ENCODE data around the gene WBP1. TPM values are rescaled to one million over a fixed set of nuclear protein-coding genes. Genes with fewer than 3 reads are reported as not detected.
A peak's percentile ranks its signal among the peaks of the same experiment; 100 is the strongest.

WBP1 gene
- total RNA-seq, 2 donors from 2014 or later, result 65.0 to 87.7 TPM

DNA sequence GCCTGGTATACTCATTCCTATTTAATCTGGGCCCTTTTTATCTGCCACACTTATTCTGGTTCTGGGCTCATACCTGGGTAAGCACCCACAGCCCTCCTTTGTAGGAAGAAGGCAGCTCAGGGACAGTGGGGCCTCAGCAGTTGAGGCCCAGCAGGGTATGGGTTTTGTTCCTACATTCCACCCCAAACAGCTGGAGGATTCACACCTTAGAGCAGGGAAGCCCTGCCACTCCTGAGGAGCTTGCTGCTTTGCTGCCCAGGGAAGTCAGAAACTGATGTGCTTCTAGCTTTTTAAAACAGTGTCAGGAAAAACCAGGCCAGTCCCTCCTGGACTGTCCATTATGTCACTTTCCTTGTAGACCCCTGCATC is 42.3 kb downstream of the WBP1 start:
- H3K4me1 Mint-ChIP-seq (ENCODE audit: low read depth), result peaks cover 54% of the 10 kb centered on the region
- no peak for DNase-seq
- no peak overlapping the region for H3K4me3 Mint-ChIP-seq
- peaks cover 3 to 13% of the 10 kb centered on the region in 2 donors for H3K36me3 Mint-ChIP-seq (ENCODE audit: insufficient read depth in 2 of 2)
- no peak overlapping the region for H3K27ac Mint-ChIP-seq
- H3K9me3 Mint-ChIP-seq, result no peaks in the 10 kb centered on the region
- H3K27me3 Mint-ChIP-seq (ENCODE audit: low read depth), result peaks cover 70% of the 10 kb centered on the region
- no peak for ATAC-seq (replicated peaks in 1 of 2)

DNA sequence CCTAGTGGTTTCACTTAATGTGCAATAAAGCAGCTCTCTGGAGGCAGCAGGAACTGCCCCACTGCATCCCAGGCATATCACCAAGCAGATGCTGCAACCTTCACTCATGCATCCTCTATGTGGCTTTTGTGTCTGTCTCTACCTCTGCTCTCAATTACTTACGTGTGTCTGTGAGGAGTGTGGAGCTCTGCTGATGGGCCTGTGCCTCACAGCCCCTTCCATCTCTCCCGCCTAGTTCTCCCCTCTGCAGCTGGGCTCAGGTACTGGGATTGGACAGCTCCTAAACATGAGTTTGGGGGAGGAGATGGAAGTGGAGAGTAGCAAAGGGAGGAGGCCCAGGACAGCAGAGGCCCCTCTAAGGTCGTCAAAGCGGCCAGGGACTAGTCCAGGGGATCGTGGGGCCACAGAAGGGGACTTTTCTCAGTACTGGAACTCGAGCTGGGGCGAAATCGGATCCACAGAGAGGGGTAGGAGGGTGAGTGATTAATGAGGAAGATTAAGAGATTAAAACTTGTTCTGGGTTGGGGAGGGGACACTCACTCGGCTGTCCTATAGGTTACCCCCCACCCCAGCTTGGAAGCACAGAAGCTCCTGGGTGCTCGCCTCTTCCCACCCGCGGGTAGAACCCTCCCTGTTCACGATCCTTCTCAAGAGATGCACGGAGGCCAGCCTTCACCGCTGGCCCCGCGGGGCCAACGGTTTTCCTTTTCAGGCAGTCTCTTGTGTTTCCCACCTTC is 43.3 kb downstream of the WBP1 start:
- Mint-ChIP-seq H3K9me3 (no peaks in the 10 kb centered on the region), H3K4me1 (ENCODE audit: low read depth) (peaks cover 62% of the 10 kb centered on the region), H3K27ac (no peak overlapping the region), H3K36me3 (ENCODE audit: insufficient read depth in 2 of 2) (peaks cover 4 to 16% of the 10 kb centered on the region in 2 donors), H3K4me3 (peak overlapping the region; percentile 83 to 84), H3K27me3 (ENCODE audit: low read depth) (peaks cover 70% of the 10 kb centered on the region)
- DNase-seq, result no peak
- ATAC-seq (replicated peaks in 1 of 2), result no peak

GRCh38 chr2:74502147-74502719 is 44.0 kb downstream of the WBP1 start:
- no peak overlapping the region for H3K27ac Mint-ChIP-seq
- H3K4me3 Mint-ChIP-seq, result peak overlapping the region; percentile 83 to 84
- DNase-seq, result no peak
- peaks cover 70% of the 10 kb centered on the region for H3K27me3 Mint-ChIP-seq (ENCODE audit: low read depth)
- H3K9me3 Mint-ChIP-seq, result no peaks in the 10 kb centered on the region
- H3K36me3 Mint-ChIP-seq (ENCODE audit: insufficient read depth in 2 of 2), result peaks cover 6 to 18% of the 10 kb centered on the region in 2 donors
- no peak for ATAC-seq (replicated peaks in 1 of 2)
- H3K4me1 Mint-ChIP-seq (ENCODE audit: low read depth), result peaks cover 69% of the 10 kb centered on the region

DNA sequence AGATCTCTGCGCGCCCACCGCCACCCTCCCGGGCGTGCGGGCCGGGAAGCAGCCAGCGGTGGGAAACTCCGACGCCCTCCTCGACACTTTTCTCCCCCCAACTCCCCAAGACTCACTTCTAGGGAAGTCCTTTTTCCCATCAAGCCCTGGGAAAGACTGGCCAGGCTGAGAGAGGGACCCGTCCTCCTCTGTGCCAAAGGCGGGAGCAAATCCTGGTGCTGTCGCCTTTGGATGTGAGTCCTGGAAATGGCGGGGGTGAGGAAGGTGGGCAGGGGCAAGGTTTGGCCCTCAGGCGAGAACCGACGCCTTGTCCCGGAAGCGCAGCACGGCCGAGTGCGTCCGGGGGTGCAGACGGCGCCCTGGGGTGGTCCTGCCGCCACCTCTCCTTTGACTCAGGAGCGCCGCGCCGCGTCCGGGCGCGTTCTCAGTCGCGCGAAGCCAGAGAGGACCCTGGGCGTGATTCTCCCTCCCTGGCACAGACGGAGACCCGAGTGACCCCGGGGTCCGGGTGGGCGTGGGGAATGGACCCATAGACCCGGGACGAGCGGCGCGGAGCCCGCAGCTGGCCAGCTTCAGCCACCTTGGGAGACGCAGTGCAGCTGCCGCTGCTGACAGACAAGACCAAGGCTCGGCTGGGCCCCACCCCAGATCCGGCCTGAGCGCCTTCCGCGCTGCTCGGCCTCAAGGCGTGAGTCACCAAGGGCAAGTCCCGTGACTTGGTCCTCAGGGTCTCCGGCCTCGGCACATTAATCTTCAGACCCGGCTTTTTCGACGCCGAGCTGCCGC is 44.7 kb downstream of the WBP1 start:
- ATAC-seq (replicated peaks in 1 of 2) (peak; percentile 51 to 57), DNase-seq (peak; percentile 77)
- Mint-ChIP-seq H3K27ac (no peak overlapping the region), H3K4me1 (ENCODE audit: low read depth) (peaks cover 63% of the 10 kb centered on the region), H3K27me3 (ENCODE audit: low read depth) (peaks cover 63% of the 10 kb centered on the region), H3K4me3 (peak overlapping the region; percentile 83 to 84), H3K9me3 (no peaks in the 10 kb centered on the region), H3K36me3 (ENCODE audit: insufficient read depth in 2 of 2) (peaks cover 6 to 18% of the 10 kb centered on the region in 2 donors)

DNA sequence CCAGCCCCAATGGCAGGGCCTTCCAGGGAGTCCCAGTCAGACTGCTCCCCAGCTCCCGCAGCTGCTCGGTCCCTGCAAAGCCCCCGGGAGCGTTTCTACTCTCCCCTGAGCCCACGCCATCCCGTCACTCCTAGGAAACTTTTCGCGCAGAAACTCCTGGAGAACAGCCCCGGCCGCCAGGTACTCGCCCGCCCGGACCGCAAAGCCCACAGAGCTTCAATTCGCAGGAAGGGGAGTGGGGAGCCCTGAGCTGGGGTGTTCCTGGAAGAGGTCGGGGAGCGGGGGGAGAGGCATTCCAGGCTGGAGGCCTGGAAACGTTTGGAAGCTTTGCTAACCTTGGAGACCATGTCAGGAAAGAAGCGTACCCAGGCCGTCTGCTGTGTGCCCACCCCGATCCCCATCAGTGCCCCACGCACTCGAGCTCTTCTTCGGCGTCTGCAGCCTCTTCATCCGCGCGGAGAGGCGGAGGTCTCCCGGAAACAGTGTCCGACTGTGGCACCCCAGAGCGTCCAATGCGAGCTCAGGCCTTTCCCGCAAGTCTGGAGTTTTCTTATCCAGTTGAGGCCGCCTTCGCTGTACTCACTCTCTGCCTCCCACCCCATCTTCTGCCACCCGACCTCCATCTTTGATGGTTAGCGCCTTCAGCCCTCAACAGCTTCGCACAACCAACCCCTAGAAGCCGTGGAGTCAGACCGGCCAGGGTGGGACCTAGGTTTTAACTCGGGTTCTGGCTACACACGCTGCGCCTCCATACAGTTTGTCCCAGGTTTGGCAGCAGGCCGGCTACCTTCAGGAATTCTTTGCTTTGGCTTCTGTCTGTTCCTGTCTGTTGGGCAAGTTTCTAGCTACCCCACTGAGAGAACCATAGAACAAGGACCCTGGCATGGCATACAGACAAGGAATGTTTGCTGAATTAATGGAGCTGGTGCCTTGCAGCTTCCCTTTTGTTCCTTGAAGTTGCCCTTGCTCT is 45.6 kb downstream of the WBP1 start:
- Mint-ChIP-seq H3K4me3 (peak overlapping the region; percentile 83 to 84), H3K27ac (no peak overlapping the region), H3K36me3 (ENCODE audit: insufficient read depth in 2 of 2) (peaks cover 6 to 15% of the 10 kb centered on the region in 2 donors), H3K27me3 (ENCODE audit: low read depth) (peaks cover 54% of the 10 kb centered on the region), H3K4me1 (ENCODE audit: low read depth) (peaks cover 63% of the 10 kb centered on the region), H3K9me3 (no peaks in the 10 kb centered on the region)
- ATAC-seq (replicated peaks in 1 of 2), result no peak
- no peak for DNase-seq

DNA sequence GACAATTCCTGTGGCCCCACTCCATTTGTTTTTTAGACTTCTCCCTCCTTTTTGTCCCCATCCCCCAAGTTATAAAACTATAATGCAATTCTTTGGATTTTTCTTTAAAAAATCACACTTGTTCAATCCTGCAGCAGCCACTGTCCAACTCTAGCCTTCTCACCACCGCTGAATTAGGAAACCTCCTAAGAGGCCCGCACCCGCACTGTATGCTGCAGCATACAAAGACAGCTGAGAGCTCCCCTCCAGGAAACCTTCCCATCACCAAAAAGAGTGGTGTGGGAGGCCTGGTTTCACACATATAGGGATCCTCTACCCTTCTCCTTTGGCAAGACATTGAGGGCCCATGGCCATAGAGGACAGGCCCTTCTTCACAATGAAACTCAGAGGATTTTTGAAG is 46.4 kb downstream of the WBP1 start:
- peak overlapping the region; percentile 83 to 84 for H3K4me3 Mint-ChIP-seq
- peaks cover 51% of the 10 kb centered on the region for H3K27me3 Mint-ChIP-seq (ENCODE audit: low read depth)
- DNase-seq (no peak), ATAC-seq (replicated peaks in 1 of 2) (no peak)
- peak overlapping the region; percentile 8 for H3K27ac Mint-ChIP-seq
- H3K4me1 Mint-ChIP-seq (ENCODE audit: low read depth), result peaks cover 62% of the 10 kb centered on the region
- no peaks in the 10 kb centered on the region for H3K9me3 Mint-ChIP-seq
- H3K36me3 Mint-ChIP-seq (ENCODE audit: insufficient read depth in 2 of 2), result peaks cover 6 to 15% of the 10 kb centered on the region in 2 donors

DNA sequence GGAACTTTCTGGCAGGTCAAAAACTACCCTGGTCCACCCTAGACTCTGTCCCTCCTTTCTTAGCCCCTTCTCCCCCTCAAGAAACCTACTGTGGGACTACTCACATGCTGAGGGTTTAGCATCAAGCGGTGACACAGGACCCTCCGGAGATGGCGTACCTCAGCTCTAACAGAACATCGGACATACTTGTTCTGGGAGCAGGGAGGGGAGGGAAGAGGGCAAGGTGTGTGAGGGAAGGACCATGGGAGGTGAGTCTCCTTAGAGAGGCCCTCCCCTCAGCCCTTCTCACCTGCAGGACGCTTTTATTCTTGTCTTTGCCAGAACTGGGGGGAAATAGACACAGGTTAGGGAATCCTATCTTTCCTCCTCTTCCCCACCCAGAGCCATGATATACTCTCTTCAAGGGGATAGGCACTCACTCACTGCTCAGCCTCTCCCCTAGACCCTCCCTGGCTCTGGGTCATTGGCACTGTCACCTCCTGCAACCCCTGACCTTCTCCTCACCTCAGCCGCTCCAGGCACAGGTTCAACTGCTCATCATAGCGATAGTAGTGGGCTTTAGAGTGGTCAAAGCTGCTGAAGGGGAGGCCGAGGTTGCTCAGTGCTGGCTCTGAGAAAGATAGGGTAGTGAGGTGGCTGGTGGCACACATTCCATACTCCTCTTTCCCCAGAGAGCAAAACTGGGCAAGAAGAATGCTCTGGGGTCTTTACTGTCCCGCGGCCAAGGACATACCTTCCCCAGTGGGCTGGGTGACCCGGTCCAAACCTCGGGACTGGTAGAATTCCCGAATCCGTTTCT is 47.4 kb downstream of the WBP1 start:
- Mint-ChIP-seq H3K4me3 (peak overlapping the region in 1 of 2 donors; percentile 17), H3K36me3 (ENCODE audit: insufficient read depth in 2 of 2) (peaks cover 6 to 15% of the 10 kb centered on the region in 2 donors), H3K27me3 (ENCODE audit: low read depth) (peaks cover 45% of the 10 kb centered on the region), H3K4me1 (ENCODE audit: low read depth) (peaks cover 66% of the 10 kb centered on the region), H3K27ac (no peak overlapping the region), H3K9me3 (no peaks in the 10 kb centered on the region)
- ATAC-seq (replicated peaks in 1 of 2) (no peak), DNase-seq (no peak)

DNA sequence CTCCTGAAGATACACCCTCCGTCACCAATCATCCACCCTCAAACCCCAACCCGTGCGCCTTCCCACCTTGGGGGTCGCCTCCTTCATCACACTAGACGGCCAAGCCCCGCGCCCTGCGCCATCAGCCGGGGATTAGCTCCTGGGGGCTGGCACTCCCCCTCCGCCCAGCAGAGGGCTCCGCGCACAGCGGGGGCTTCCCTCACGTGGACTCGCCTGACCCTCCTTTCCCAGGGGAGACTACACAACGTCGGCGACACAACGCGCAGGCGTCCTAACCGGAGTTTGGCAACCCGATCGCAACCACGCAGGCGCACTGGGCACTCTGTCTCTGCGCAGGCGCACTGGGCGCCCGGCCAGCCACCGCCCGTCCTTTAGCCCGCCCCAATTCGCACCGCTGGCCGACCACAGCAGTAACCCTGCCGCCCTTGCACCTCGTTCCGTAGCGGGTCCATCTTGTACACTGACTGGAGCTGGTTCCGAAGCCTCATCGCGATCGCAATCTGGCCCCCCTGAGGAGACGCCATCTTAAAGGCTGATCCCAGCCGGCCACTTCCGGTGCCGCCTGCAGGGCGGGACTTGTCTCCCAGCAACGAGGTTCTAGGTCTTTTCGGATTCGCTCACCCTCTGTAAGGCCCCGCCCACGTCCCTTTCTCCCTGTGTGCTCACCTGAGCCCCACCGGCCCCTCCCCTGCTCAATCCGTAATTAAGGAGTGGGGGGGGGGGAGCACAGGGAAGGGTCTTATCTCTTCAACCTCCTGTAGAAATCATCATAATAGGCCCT is 49.1 kb downstream of the WBP1 start, which contains the start of gene PCGF1:
PCGF1 (minus strand) TSS at position 551 of the 781 bp plus-strand sequence; CDS start at position 524, 27 bp downstream.
- H3K9me3 Mint-ChIP-seq, result no peaks in the 10 kb centered on the region
- DNase-seq (peak; percentile 99), ATAC-seq (replicated peaks in 1 of 2) (peak; percentile 87 to 88)
- peak within 1 kb of the TSS; percentile 98 for H3K27ac Mint-ChIP-seq
- H3K27me3 Mint-ChIP-seq (ENCODE audit: low read depth), result peaks cover 41% of the 10 kb centered on the region
- peaks cover 6 to 15% of the 10 kb centered on the region in 2 donors for H3K36me3 Mint-ChIP-seq (ENCODE audit: insufficient read depth in 2 of 2)
- H3K4me1 Mint-ChIP-seq (ENCODE audit: low read depth), result peaks cover 64% of the 10 kb centered on the region
- H3K4me3 Mint-ChIP-seq, result peak within 1 kb of the TSS; percentile 90 to 92

GRCh38 chr2:74507926-74508520 is 49.8 kb downstream of the WBP1 start:
- DNase-seq (peak; percentile 32 to 34), ATAC-seq (replicated peaks in 1 of 2) (peak in 1 of 2 donors; percentile 16)
- Mint-ChIP-seq H3K4me3 (peak overlapping the region; percentile 90 to 92), H3K27ac (peak overlapping the region; percentile 98), H3K4me1 (ENCODE audit: low read depth) (peaks cover 64% of the 10 kb centered on the region), H3K9me3 (no peaks in the 10 kb centered on the region), H3K36me3 (ENCODE audit: insufficient read depth in 2 of 2) (peaks cover 6 to 15% of the 10 kb centered on the region in 2 donors), H3K27me3 (ENCODE audit: low read depth) (peaks cover 42% of the 10 kb centered on the region)

GRCh38 chr2:74510272-74510671 is 52.0 kb downstream of the WBP1 start:
- Mint-ChIP-seq H3K4me3 (peak overlapping the region in 1 of 2 donors; percentile 52), H3K9me3 (no peaks in the 10 kb centered on the region), H3K27ac (no peak overlapping the region), H3K27me3 (ENCODE audit: low read depth) (peaks cover 41% of the 10 kb centered on the region), H3K4me1 (ENCODE audit: low read depth) (peaks cover 46% of the 10 kb centered on the region), H3K36me3 (ENCODE audit: insufficient read depth in 2 of 2) (peaks cover 3 to 9% of the 10 kb centered on the region in 2 donors)
- DNase-seq, result no peak
- ATAC-seq (replicated peaks in 1 of 2), result no peak

All from activated T-cell treated with anti-CD3 and anti-CD28 coated beads, Interleukin-2, amount 50 U/mL, for 72 hours (primary cell).